Astrocyte (in vitro differentiated cells and primary cell): Measurements from ENCODE around the gene ENTR1. TPM values are rescaled to one million over a fixed set of nuclear protein-coding genes. Genes with fewer than 3 reads are reported as not detected.

ENCODE experiments used
- DNase-seq: peaks from one replicate; pipeline ENCODE4 v3.0.0-alpha.2; 2010; ENCODE audit warnings: low read depth
- FAIRE-seq: peaks from 2 replicates; lab custom pipeline; 2011; peaks lifted over from hg19 to GRCh38; lab: Jason Lieb, UNC
- H2AFZ ChIP-seq: 2 replicates; pipeline ENCODE4 v1.6.0; 2012; ENCODE audit warnings: low read depth, low read length, inconsistent platforms
- H3K27ac ChIP-seq: 2 replicates; pipeline ENCODE4 v1.5.1; 2011; ENCODE audit warnings: low read depth, low read length, inconsistent platforms
- H3K27me3 ChIP-seq: 2 replicates; pipeline ENCODE4 v1.6.0; 2011; ENCODE audit warnings: low read length, inconsistent platforms; ENCODE audit not compliant: insufficient read depth
- H3K36me3 ChIP-seq: 2 replicates; pipeline ENCODE4 v1.5.1; 2011; ENCODE audit warnings: low read length, inconsistent platforms; ENCODE audit not compliant: insufficient read depth
- H3K4me1 ChIP-seq: 2 replicates; pipeline ENCODE4 v1.5.1; 2011; ENCODE audit warnings: low read length, inconsistent platforms; ENCODE audit not compliant: insufficient read depth
- H3K4me2 ChIP-seq: 2 replicates; pipeline ENCODE4 v1.6.0; 2012; ENCODE audit warnings: low read length, inconsistent platforms
- H3K4me3 ChIP-seq: 2 replicates; pipeline ENCODE4 v1.5.1; 2011; ENCODE audit warnings: low read depth, mild to moderate bottlenecking, low read length, inconsistent platforms; ENCODE audit not compliant: insufficient read depth
- H3K79me2 ChIP-seq: 2 replicates; pipeline ENCODE4 v1.6.0; 2012; ENCODE audit warnings: mild to moderate bottlenecking, low read length, inconsistent platforms; ENCODE audit not compliant: insufficient read depth
- H3K9ac ChIP-seq: 2 replicates; pipeline ENCODE4 v1.6.0; 2012; ENCODE audit warnings: mild to moderate bottlenecking, low read length, inconsistent platforms
- H3K9me3 ChIP-seq: 2 replicates; pipeline ENCODE4 v1.5.1; 2012; ENCODE audit warnings: low read depth, mild to moderate bottlenecking, low read length, inconsistent platforms; ENCODE audit not compliant: insufficient read depth
- H4K20me1 ChIP-seq: 2 replicates; pipeline ENCODE4 v1.6.0; 2012; ENCODE audit warnings: low read length, inconsistent platforms; ENCODE audit not compliant: insufficient read depth
- H3K27ac Mint-ChIP-seq: one replicate; pipeline ENCODE4 v1.8.0; 2021; ENCODE audit warnings: mild to moderate bottlenecking, mixed read lengths; ENCODE audit not compliant: unreplicated experiment
- H3K27me3 Mint-ChIP-seq: one replicate; pipeline ENCODE4 v1.8.0; 2021; ENCODE audit warnings: low read depth, mixed read lengths; ENCODE audit not compliant: unreplicated experiment
- H3K36me3 Mint-ChIP-seq: one replicate; pipeline ENCODE4 v1.8.0; 2021; ENCODE audit warnings: low read depth, mixed read lengths; ENCODE audit not compliant: unreplicated experiment
- H3K4me1 Mint-ChIP-seq: one replicate; pipeline ENCODE4 v1.8.0; 2021; ENCODE audit warnings: low read depth, mixed read lengths; ENCODE audit not compliant: unreplicated experiment
- H3K4me3 Mint-ChIP-seq: one replicate; pipeline ENCODE4 v1.8.0; 2021; ENCODE audit warnings: mild to moderate bottlenecking, moderate library complexity, mixed read lengths; ENCODE audit not compliant: unreplicated experiment
- H3K9me3 Mint-ChIP-seq: one replicate; pipeline ENCODE4 v1.8.0; 2021; ENCODE audit warnings: mild to moderate bottlenecking, mixed read lengths; ENCODE audit not compliant: unreplicated experiment
- CTCF ChIP-seq: IDR thresholded peaks from 2 replicates; pipeline ENCODE4 v1.5.1; 2011; ENCODE audit warnings: low read depth, mild to moderate bottlenecking, inconsistent platforms, low read length, moderate library complexity; ENCODE audit not compliant: insufficient read depth
- EZH2 ChIP-seq: IDR thresholded peaks from 2 replicates; pipeline ENCODE4 v1.6.1; 2012; ENCODE audit warnings: mild to moderate bottlenecking, low read length, inconsistent platforms; ENCODE audit not compliant: insufficient read depth
- total RNA-seq: library from RNA; stranded (reverse); gene quantifications from 2 replicates; pipeline ENCODE4 v1.2.1, GENCODE V29; 2021

Gene ENTR1
- total RNA-seq, 1 donor from 2014 or later = 71.7 TPM

- Histone ChIP-seq H3K9ac (no peak overlapping the region), H3K4me1 (peaks cover 14% of the 10 kb centered on the region), H3K27me3 (no peaks in the 10 kb centered on the region), H3K4me3 (no peak overlapping the region), H4K20me1 (peaks cover 26% of the 10 kb centered on the region), H3K36me3 (no peaks in the 10 kb centered on the region), H3K4me2 (peak overlapping the region; percentile 10), H2AFZ (no peak overlapping the region), H3K27ac (no peak overlapping the region), H3K9me3 (no peaks in the 10 kb centered on the region), H3K79me2 (no peaks in the 10 kb centered on the region)
- peaks cover 7% of the 10 kb centered on the region for H3K4me1 Mint-ChIP-seq
- H3K27me3 Mint-ChIP-seq = no peaks in the 10 kb centered on the region
- DNase-seq (no peak), FAIRE-seq (no peak)
- no peak for TF ChIP-seq CTCF
- no peak for TF ChIP-seq EZH2
- no peaks in the 10 kb centered on the region for H3K36me3 Mint-ChIP-seq
- H3K4me3 Mint-ChIP-seq = no peak overlapping the region
- peak overlapping the region; percentile 53 for H3K27ac Mint-ChIP-seq
- no peaks in the 10 kb centered on the region for H3K9me3 Mint-ChIP-seq
Observed at GRCh38 chr9:136354592-136355085, 55.8 kb downstream of the ENTR1 start.

- H3K4me1 Mint-ChIP-seq = peaks cover 6% of the 10 kb centered on the region
- H2AFZ ChIP-seq = no peak overlapping the region
- peaks cover 14% of the 10 kb centered on the region for H3K4me1 ChIP-seq
- no peak for DNase-seq
- H3K4me2 ChIP-seq = no peak overlapping the region
- no peak overlapping the region for H3K9ac ChIP-seq
- no peak overlapping the region for H3K4me3 ChIP-seq
- H3K9me3 Mint-ChIP-seq = no peaks in the 10 kb centered on the region
- H3K27ac ChIP-seq = no peak overlapping the region
- no peak overlapping the region for H3K4me3 Mint-ChIP-seq
- H3K27me3 ChIP-seq = no peaks in the 10 kb centered on the region
- H3K36me3 ChIP-seq = no peaks in the 10 kb centered on the region
- TF ChIP-seq CTCF = no peak
- TF ChIP-seq EZH2 = no peak
- H3K79me2 ChIP-seq = no peaks in the 10 kb centered on the region
- no peaks in the 10 kb centered on the region for H3K27me3 Mint-ChIP-seq
- no peak for FAIRE-seq
- H4K20me1 ChIP-seq = peaks cover 23% of the 10 kb centered on the region
- no peaks in the 10 kb centered on the region for H3K9me3 ChIP-seq
- H3K27ac Mint-ChIP-seq = no peak overlapping the region
- H3K36me3 Mint-ChIP-seq = no peaks in the 10 kb centered on the region
Observed at GRCh38 chr9:136353757-136354488, 56.5 kb downstream of the ENTR1 start.

GRCh38 chr9:136353088-136353487 is 57.3 kb downstream of the ENTR1 start:
- no peak overlapping the region for H3K4me3 Mint-ChIP-seq
- Histone ChIP-seq H3K27me3 (no peaks in the 10 kb centered on the region), H2AFZ (no peak overlapping the region), H3K4me2 (no peak overlapping the region), H3K79me2 (no peaks in the 10 kb centered on the region), H3K9ac (no peak overlapping the region), H3K36me3 (no peaks in the 10 kb centered on the region), H3K27ac (no peak overlapping the region), H3K9me3 (no peaks in the 10 kb centered on the region), H3K4me3 (no peak overlapping the region), H3K4me1 (peaks cover 14% of the 10 kb centered on the region), H4K20me1 (peaks cover 25% of the 10 kb centered on the region)
- no peak for FAIRE-seq
- no peaks in the 10 kb centered on the region for H3K36me3 Mint-ChIP-seq
- no peaks in the 10 kb centered on the region for H3K27me3 Mint-ChIP-seq
- H3K27ac Mint-ChIP-seq = no peak overlapping the region
- no peak for DNase-seq
- peaks cover 6% of the 10 kb centered on the region for H3K4me1 Mint-ChIP-seq
- TF ChIP-seq CTCF (no peak), EZH2 (no peak)
- H3K9me3 Mint-ChIP-seq = no peaks in the 10 kb centered on the region
